ENCODE measurements around the gene RAVER1.

DNA sequence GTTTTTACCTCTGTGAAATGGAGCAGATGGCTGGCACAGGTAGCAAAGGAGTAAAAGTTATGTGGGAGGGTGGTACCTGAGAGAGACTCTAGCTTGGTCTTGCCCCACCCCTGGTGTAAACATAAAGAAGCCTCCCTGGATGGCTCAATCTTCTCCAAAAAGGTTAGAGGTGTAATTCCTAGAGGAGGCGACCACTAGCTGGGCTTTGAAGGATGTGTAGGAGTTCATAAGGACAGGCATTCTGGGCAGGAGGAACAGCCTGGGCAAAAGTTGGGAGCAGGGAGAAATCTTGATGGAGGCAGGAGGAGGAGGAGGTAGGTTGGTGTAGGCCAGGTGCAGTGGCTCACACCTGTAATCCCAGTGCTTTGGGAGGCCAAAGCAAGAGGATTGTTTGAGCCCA, 54.4 kb downstream of the RAVER1 start:
- TF ChIP-seq POLR2A (IDR thresholded peaks at IDR 0.05) = no peak
- TF ChIP-seq, protein P1, sequence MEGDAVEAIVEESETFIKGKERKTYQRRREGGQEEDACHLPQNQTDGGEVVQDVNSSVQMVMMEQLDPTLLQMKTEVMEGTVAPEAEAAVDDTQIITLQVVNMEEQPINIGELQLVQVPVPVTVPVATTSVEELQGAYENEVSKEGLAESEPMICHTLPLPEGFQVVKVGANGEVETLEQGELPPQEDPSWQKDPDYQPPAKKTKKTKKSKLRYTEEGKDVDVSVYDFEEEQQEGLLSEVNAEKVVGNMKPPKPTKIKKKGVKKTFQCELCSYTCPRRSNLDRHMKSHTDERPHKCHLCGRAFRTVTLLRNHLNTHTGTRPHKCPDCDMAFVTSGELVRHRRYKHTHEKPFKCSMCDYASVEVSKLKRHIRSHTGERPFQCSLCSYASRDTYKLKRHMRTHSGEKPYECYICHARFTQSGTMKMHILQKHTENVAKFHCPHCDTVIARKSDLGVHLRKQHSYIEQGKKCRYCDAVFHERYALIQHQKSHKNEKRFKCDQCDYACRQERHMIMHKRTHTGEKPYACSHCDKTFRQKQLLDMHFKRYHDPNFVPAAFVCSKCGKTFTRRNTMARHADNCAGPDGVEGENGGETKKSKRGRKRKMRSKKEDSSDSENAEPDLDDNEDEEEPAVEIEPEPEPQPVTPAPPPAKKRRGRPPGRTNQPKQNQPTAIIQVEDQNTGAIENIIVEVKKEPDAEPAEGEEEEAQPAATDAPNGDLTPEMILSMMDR (IDR thresholded peaks at IDR 0.05 in 4 of 5, conservative IDR thresholded peaks at IDR 0.05 in 1 of 5) = no peak

Data from gastrocnemius medialis (tissue), 4 donors.